ENCODE results near the gene ZXDC. TPM values are rescaled to one million over a fixed set of nuclear protein-coding genes. Genes with fewer than 3 reads are reported as not detected.

Gene ZXDC
- total and polyA plus RNA-seq, 2 donors (not counting 1 experiment from before 2014, with no cell fraction given) = 38.9 to 70.9 TPM

GRCh38 chr3:126502656-126503055 is 27.0 kb upstream of the ZXDC start:
- Histone ChIP-seq H4K20me1 (ENCODE audit: control insufficient read depth, insufficient read depth, low read length, poor library complexity, severe bottlenecking) (no peaks in the 10 kb centered on the region), H3K9me3 (ENCODE audit: control extremely low read depth in 1 of 3, control insufficient read depth in 2 of 3, insufficient read depth in 1 of 3, low read length in 2 of 3) (no peaks in the 10 kb centered on the region), H3K27me3 (replicated peaks in 1 of 4; ENCODE audit: control extremely low read depth in 1 of 4, control insufficient read depth in 3 of 4, insufficient read depth in 4 of 4, low read length in 3 of 4) (no peaks in the 10 kb centered on the region), H3K79me2 (ENCODE audit: control insufficient read depth, insufficient read depth, low read length) (no peaks in the 10 kb centered on the region), H3K27ac (ENCODE audit: low read length in 2 of 2) (no peak overlapping the region), H2AFZ (ENCODE audit: insufficient read depth, low read depth, low read length, poor library complexity, severe bottlenecking) (no peak overlapping the region), H3K9ac (ENCODE audit: low read length) (no peak overlapping the region), H3K4me3 (ENCODE audit: control extremely low read depth in 1 of 5, extremely low read depth in 1 of 5, insufficient read depth in 1 of 5, low read depth in 2 of 5, low read length in 4 of 5) (no peak overlapping the region), H3K4me1 (ENCODE audit: control insufficient read depth in 2 of 2, insufficient read depth in 2 of 2, low read length in 2 of 2) (peaks cover 0 to 8% of the 10 kb centered on the region in 2 donors), H3K4me2 (replicated peaks; ENCODE audit: low read depth, low read length, poor library complexity, severe bottlenecking) (no peak overlapping the region), H3K36me3 (replicated peaks in 1 of 2; ENCODE audit: control extremely low read depth in 1 of 2, control insufficient read depth in 1 of 2, extremely low read depth in 1 of 2, insufficient read depth in 2 of 2, low read length in 1 of 2) (no peaks in the 10 kb centered on the region)
- CTCF ChIA-PET = no interaction called here
- Mint-ChIP-seq H3K9me3 (ENCODE audit: insufficient read depth) (no peaks in the 10 kb centered on the region), H3K4me3 (no peak overlapping the region), H3K27me3 (peaks cover 10% of the 10 kb centered on the region), H3K27ac (no peak overlapping the region), H3K4me1 (no peaks in the 10 kb centered on the region)
- POLR2A ChIA-PET = no interaction called here
- ATAC-seq (ENCODE audit: low read depth) = no peak
- intact Hi-C loops (cut with micrococcal nuclease) = no loop called here
- WGBS (ENCODE audit: insufficient coverage) = 88% methylated on average over 1 of the region's 1 CpG
- no peak for DNase-seq
- TF ChIP-seq EZH2 (IDR thresholded peaks at IDR 0.05; ENCODE audit: borderline replicate concordance, insufficient read depth, low read depth, low read length, poor library complexity, severe bottlenecking) (no peak), CTCF (IDR thresholded peaks at IDR 0.05) (no peak)

GRCh38 chr3:126501736-126502135 is 26.0 kb upstream of the ZXDC start:
- CTCF ChIA-PET = interaction anchor here (0.5 kb wide), 1 partner anchor 11 kb away, joined by 3 read pairs; no protein-coding TSS in a partner anchor
- intact Hi-C loops (cut with micrococcal nuclease) = no loop called here
- TF ChIP-seq CTCF (IDR thresholded peaks at IDR 0.05) = no peak
- no peak for TF ChIP-seq EZH2 (IDR thresholded peaks at IDR 0.05; ENCODE audit: borderline replicate concordance, insufficient read depth, low read depth, low read length, poor library complexity, severe bottlenecking)
- DNase-seq (no peak), ATAC-seq (ENCODE audit: low read depth) (no peak)
- H3K4me3 ChIP-seq (ENCODE audit: control extremely low read depth in 1 of 5, extremely low read depth in 1 of 5, insufficient read depth in 1 of 5, low read depth in 2 of 5, low read length in 4 of 5) = no peak overlapping the region
- no peaks in the 10 kb centered on the region for H4K20me1 ChIP-seq (ENCODE audit: control insufficient read depth, insufficient read depth, low read length, poor library complexity, severe bottlenecking)
- Mint-ChIP-seq H3K4me1 (peaks cover 4% of the 10 kb centered on the region), H3K4me3 (no peak overlapping the region), H3K27ac (no peak overlapping the region), H3K9me3 (ENCODE audit: insufficient read depth) (no peaks in the 10 kb centered on the region), H3K27me3 (peaks cover 10% of the 10 kb centered on the region)
- H3K9me3 ChIP-seq (ENCODE audit: control extremely low read depth in 1 of 3, control insufficient read depth in 2 of 3, insufficient read depth in 1 of 3, low read length in 2 of 3) = no peaks in the 10 kb centered on the region
- H3K9ac ChIP-seq (ENCODE audit: low read length) = no peak overlapping the region
- no peaks in the 10 kb centered on the region for H3K79me2 ChIP-seq (ENCODE audit: control insufficient read depth, insufficient read depth, low read length)
- H3K36me3 ChIP-seq (replicated peaks in 1 of 2; ENCODE audit: control extremely low read depth in 1 of 2, control insufficient read depth in 1 of 2, extremely low read depth in 1 of 2, insufficient read depth in 2 of 2, low read length in 1 of 2) = no peaks in the 10 kb centered on the region
- no peaks in the 10 kb centered on the region for H3K27me3 ChIP-seq (replicated peaks in 1 of 4; ENCODE audit: control extremely low read depth in 1 of 4, control insufficient read depth in 3 of 4, insufficient read depth in 4 of 4, low read length in 3 of 4)
- peak overlapping the region; percentile 12 for H3K4me2 ChIP-seq (replicated peaks; ENCODE audit: low read depth, low read length, poor library complexity, severe bottlenecking)
- H3K27ac ChIP-seq (ENCODE audit: low read length in 2 of 2) = no peak overlapping the region
- 28% methylated on average over 7 of the region's 7 CpGs for WGBS (ENCODE audit: insufficient coverage)
- POLR2A ChIA-PET = no interaction called here
- H3K4me1 ChIP-seq (ENCODE audit: control insufficient read depth in 2 of 2, insufficient read depth in 2 of 2, low read length in 2 of 2) = peaks cover 0 to 12% of the 10 kb centered on the region in 2 donors
- peak overlapping the region; percentile 11 for H2AFZ ChIP-seq (ENCODE audit: insufficient read depth, low read depth, low read length, poor library complexity, severe bottlenecking)
